MCF 10A (cell line): ENCODE data around the gene CHCHD5. TPM values are rescaled to one million over a fixed set of nuclear protein-coding genes. Genes with fewer than 3 reads are reported as not detected.

Experiments used
- BruUV-seq: library from RNA; stranded (reverse); fragments of 400-500 nt; replicated peaks from 2 replicates; lab custom pipeline; 2021; lab: Mats Ljungman, UMichigan
- CTCF ChIA-PET: fragments of 300-600 bp; sonication (Branson Sonifier 250); formaldehyde crosslinking; extraction: SDS; loops from one replicate; lab custom pipeline; 2021; ENCODE audit warnings: antibody characterized with exemption, inconsistent platforms; lab: Yijun Ruan, JAX
- POLR2A ChIA-PET: fragments of 300-600, 350-650 bp; sonication (Branson Sonifier 250); formaldehyde crosslinking; extraction: SDS; loops from one replicate; lab custom pipeline; 2020; ENCODE audit warnings: antibody characterized with exemption, inconsistent platforms; lab: Yijun Ruan, JAX
- DNase-seq: peaks from one replicate; pipeline ENCODE4 v3.0.0-alpha.2; 2018; ENCODE audit not compliant: unreplicated experiment
- H3K27ac Mint-ChIP-seq: one replicate; pipeline ENCODE4 v1.8.0; 2022; ENCODE audit warnings: mild to moderate bottlenecking, low read depth, mixed read lengths; ENCODE audit not compliant: unreplicated experiment
- H3K27me3 Mint-ChIP-seq: one replicate; pipeline ENCODE4 v1.8.0; 2022; ENCODE audit warnings: mixed read lengths; ENCODE audit not compliant: insufficient read depth, unreplicated experiment
- H3K36me3 Mint-ChIP-seq: one replicate; pipeline ENCODE4 v1.8.0; 2022; ENCODE audit warnings: mild to moderate bottlenecking, moderate library complexity, mixed read lengths; ENCODE audit not compliant: insufficient read depth, unreplicated experiment
- H3K4me1 Mint-ChIP-seq: one replicate; pipeline ENCODE4 v1.8.0; 2022; ENCODE audit warnings: mixed read lengths; ENCODE audit not compliant: insufficient read depth, unreplicated experiment
- H3K4me3 Mint-ChIP-seq: one replicate; pipeline ENCODE4 v1.8.0; 2022; ENCODE audit warnings: mild to moderate bottlenecking, moderate library complexity, mixed read lengths; ENCODE audit not compliant: unreplicated experiment
- H3K9me3 Mint-ChIP-seq: one replicate; pipeline ENCODE4 v1.8.0; 2022; ENCODE audit warnings: mixed read lengths; ENCODE audit not compliant: unreplicated experiment
- CTCF ChIP-seq: fragments of 200-600 bp; IDR thresholded peaks from one replicate; pipeline ENCODE4 v1.8.0; 2022; ENCODE audit warnings: antibody characterized with exemption, mild to moderate bottlenecking; ENCODE audit not compliant: unreplicated experiment
- intact Hi-C: fragments of 100-400 bp; cut with micrococcal nuclease; formaldehyde crosslinking; loops from 2 replicates; pipeline ENCODE4 v1.14.1; 2022
- total RNA-seq: library from RNA; stranded (reverse); gene quantifications from 2 replicates; pipeline ENCODE4 v1.2.3, GENCODE V29; 2022

CHCHD5 gene
- total RNA-seq, 1 experiment from 2014 or later: 56.1 TPM

GRCh38 chr2:112582314-112582746 is 2.1 kb upstream of the CHCHD5 start:
- peak overlapping the region; percentile 100 for H3K27ac Mint-ChIP-seq
- CTCF ChIA-PET: interaction anchor here (0.7 to 1.9 kb wide), 7 partner anchors 39 to 168 kb away, joined by 3 to 8 read pairs (median 3); no protein-coding TSS in a partner anchor

GRCh38 chr2:112583497-112584133 is 794 bp upstream of the CHCHD5 start:
- POLR2A ChIA-PET: interaction anchor here (0.7 to 3.5 kb wide), 13 partner anchors 10 to 325 kb away, joined by 3 to 31 read pairs (median 6); partner anchors contain the start of gene SLC20A1
- intact Hi-C loops: loop anchor here (2.0 to 5.0 kb wide), 3 partner anchors 41 to 526 kb away; partner anchors contain the start of genes POLR1B, TMEM87B and ZC3H8

More at GRCh38 chr2:112582314-112582746, 2.1 kb upstream of the CHCHD5 start:
- Mint-ChIP-seq H3K4me3 (peak overlapping the region; percentile 28), H3K36me3 (peaks cover 26% of the 10 kb centered on the region), H3K27me3 (no peaks in the 10 kb centered on the region), H3K4me1 (peaks cover 24% of the 10 kb centered on the region), H3K9me3 (no peaks in the 10 kb centered on the region)
- POLR2A ChIA-PET: interaction anchor here (0.7 to 3.5 kb wide), 7 partner anchors 39 to 221 kb away, joined by 3 to 31 read pairs (median 16); partner anchors contain the start of gene SLC20A1
- TF ChIP-seq CTCF: peak; percentile 45
- peak; percentile 73 for DNase-seq
- intact Hi-C loops: loop anchor here (1.0 to 5.0 kb wide), 5 partner anchors 40 to 525 kb away; partner anchors contain the start of genes POLR1B, TMEM87B and ZC3H8
- BruUV-seq: no TSS peak

GRCh38 chr2:112584891-112585250 is 462 bp downstream of the CHCHD5 start:
- no peak for DNase-seq
- H3K4me3 Mint-ChIP-seq: peak overlapping the region; percentile 92
- CTCF ChIA-PET: interaction anchor here (0.6 to 1.9 kb wide), 15 partner anchors 10 to 667 kb away, joined by 3 to 9 read pairs (median 3); no protein-coding TSS in a partner anchor
- TF ChIP-seq CTCF: no peak
- peaks cover 24% of the 10 kb centered on the region for H3K4me1 Mint-ChIP-seq
- BruUV-seq: TSS peak; percentile 62
- H3K27ac Mint-ChIP-seq: peak overlapping the region; percentile 100
- H3K27me3 Mint-ChIP-seq: no peaks in the 10 kb centered on the region
- POLR2A ChIA-PET: interaction anchor here (0.7 to 3.5 kb wide), 22 partner anchors 9 to 225 kb away, joined by 3 to 31 read pairs (median 4); partner anchors contain the start of gene SLC20A1
- peaks cover 40% of the 10 kb centered on the region for H3K36me3 Mint-ChIP-seq
- no peaks in the 10 kb centered on the region for H3K9me3 Mint-ChIP-seq
- intact Hi-C loops: loop anchor here (5.0 kb wide), 2 partner anchors 328 to 528 kb away; partner anchors contain the start of genes TMEM87B and ZC3H8

More at GRCh38 chr2:112583497-112584133, 794 bp upstream of the CHCHD5 start:
- BruUV-seq: TSS peak; percentile 71
- Mint-ChIP-seq H3K27ac (peak overlapping the region; percentile 100), H3K27me3 (no peaks in the 10 kb centered on the region), H3K36me3 (peaks cover 29% of the 10 kb centered on the region), H3K9me3 (no peaks in the 10 kb centered on the region), H3K4me3 (peak overlapping the region; percentile 92), H3K4me1 (peaks cover 24% of the 10 kb centered on the region)
- CTCF ChIA-PET: interaction anchor here (0.6 to 1.9 kb wide), 11 partner anchors 36 to 732 kb away, joined by 3 to 8 read pairs (median 4); no protein-coding TSS in a partner anchor
- no peak for TF ChIP-seq CTCF
- DNase-seq: no peak

- Mint-ChIP-seq H3K36me3 (peaks cover 46% of the 10 kb centered on the region), H3K27me3 (no peaks in the 10 kb centered on the region), H3K27ac (peak overlapping the region; percentile 100), H3K4me3 (peak overlapping the region; percentile 92), H3K4me1 (peaks cover 24% of the 10 kb centered on the region), H3K9me3 (no peaks in the 10 kb centered on the region)
- CTCF ChIA-PET: interaction anchor here (0.6 to 1.8 kb wide), 9 partner anchors 11 to 667 kb away, joined by 3 to 9 read pairs (median 3); no protein-coding TSS in a partner anchor
- no peak for DNase-seq
- BruUV-seq: no TSS peak
- no peak for TF ChIP-seq CTCF
- intact Hi-C loops: no loop called here
- POLR2A ChIA-PET: interaction anchor here (0.8 to 3.5 kb wide), 10 partner anchors 9 to 92 kb away, joined by 3 to 31 read pairs (median 5); partner anchors contain the start of gene SLC20A1
Measured at GRCh38 chr2:112585400-112585799, 991 bp downstream of the CHCHD5 start.
